Stimulated activated CD8-positive, alpha-beta memory T cell treated with anti-CD3 and anti-CD28 coated beads, Interleukin-12 subunit alpha, Interleukin-12 subunit beta, amount 100 ng/mL, for 24 hours (primary cell): Measurements from ENCODE around the gene ASB12.

Source experiments
- DNase-seq: peaks from one replicate; pipeline ENCODE4 v3.0.0-alpha.2; 2020; ENCODE audit errors: extremely low read depth

ASB12 gene

GRCh38 chrX:64186974-64187761 lies 43.2 kb downstream of the ASB12 start:
- no peak for DNase-seq

- no peak for DNase-seq
These were observed 46.0 kb downstream of the ASB12 start for GRCh38 chrX:64184396-64184795.

GRCh38 chrX:64182208-64182607 lies 48.2 kb downstream of the ASB12 start:
- no peak for DNase-seq

DNA sequence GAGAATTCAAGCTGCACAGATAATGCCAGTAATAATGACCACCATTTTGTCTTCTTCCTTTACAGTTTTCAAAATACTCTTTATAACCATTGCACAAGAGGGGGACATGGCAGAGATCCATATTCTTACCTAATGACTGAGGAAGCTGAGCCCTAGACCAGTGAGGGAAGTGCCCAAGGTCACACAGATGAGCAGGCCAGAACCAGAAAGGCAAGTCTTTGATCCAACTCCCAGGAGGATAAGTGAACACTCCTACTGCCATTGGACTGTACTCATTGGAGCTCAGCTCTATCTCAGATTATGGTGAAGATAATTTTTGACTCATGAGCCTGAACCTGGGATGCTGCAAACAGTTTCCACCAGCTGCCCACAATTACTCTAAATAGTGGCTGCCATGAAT lies 53.5 kb downstream of the ASB12 start:
- DNase-seq: no peak
